ENCODE data around the gene HIBCH.
"Not testable (repeated sequence)": the region's sequence is repeated elsewhere in the genome, so short reads cannot be mapped to it uniquely, and the experiment has no call there.

Gene HIBCH

GRCh38 chr2:190342611-190343010 lies 23.0 kb upstream of the HIBCH start:
- DNase-seq (ENCODE audit: low read depth) = no peak

- no peak for DNase-seq (ENCODE audit: low read depth)
Measured at GRCh38 chr2:190340369-190340768, 20.7 kb upstream of the HIBCH start.

- DNase-seq (ENCODE audit: low read depth) = no peak
Measured at GRCh38 chr2:190339394-190339793, 19.8 kb upstream of the HIBCH start.

GRCh38 chr2:190338453-190338852 lies 18.8 kb upstream of the HIBCH start:
- DNase-seq (ENCODE audit: low read depth) = no peak

GRCh38 chr2:190336420-190336819 lies 16.8 kb upstream of the HIBCH start:
- DNase-seq (ENCODE audit: low read depth) = no peak

- DNase-seq (ENCODE audit: low read depth) = not testable (repeated sequence)
Measured at GRCh38 chr2:190335584-190335983, 16.0 kb upstream of the HIBCH start.

GRCh38 chr2:190335225-190335559 lies 15.6 kb upstream of the HIBCH start:
- no peak for DNase-seq (ENCODE audit: low read depth)

- no peak for DNase-seq (ENCODE audit: low read depth)
Measured at GRCh38 chr2:190334479-190335224, 15.0 kb upstream of the HIBCH start.

GRCh38 chr2:190333928-190334327 lies 14.3 kb upstream of the HIBCH start:
- no peak for DNase-seq (ENCODE audit: low read depth)

GRCh38 chr2:190333395-190333794 lies 13.8 kb upstream of the HIBCH start:
- DNase-seq (ENCODE audit: low read depth) = no peak

- no peak for DNase-seq (ENCODE audit: low read depth)
Measured at GRCh38 chr2:190328573-190329147, 9.0 kb upstream of the HIBCH start.

- DNase-seq (ENCODE audit: low read depth) = no peak
Measured at GRCh38 chr2:190327867-190328572, 8.4 kb upstream of the HIBCH start.

GRCh38 chr2:190325588-190325987 lies 6.0 kb upstream of the HIBCH start:
- no peak for DNase-seq (ENCODE audit: low read depth)

GRCh38 chr2:190323406-190323805 lies 3.8 kb upstream of the HIBCH start:
- DNase-seq (ENCODE audit: low read depth) = no peak

- DNase-seq (ENCODE audit: low read depth) = no peak
Measured at GRCh38 chr2:190320696-190321095, 1.1 kb upstream of the HIBCH start.

GRCh38 chr2:190318931-190319554 lies 583 bp downstream of the HIBCH start:
- no peak for DNase-seq (ENCODE audit: low read depth)

GRCh38 chr2:190318514-190318913 lies 1.1 kb downstream of the HIBCH start:
- no peak for DNase-seq (ENCODE audit: low read depth)

GRCh38 chr2:190315273-190315672 lies 4.4 kb downstream of the HIBCH start:
- no peak for DNase-seq (ENCODE audit: low read depth)

GRCh38 chr2:190313880-190314279 lies 5.7 kb downstream of the HIBCH start:
- DNase-seq (ENCODE audit: low read depth) = no peak

- DNase-seq (ENCODE audit: low read depth) = not testable (repeated sequence)
Measured at GRCh38 chr2:190312635-190313025, 7.0 kb downstream of the HIBCH start.

- no peak for DNase-seq (ENCODE audit: low read depth)
Measured at GRCh38 chr2:190311893-190312634, 7.6 kb downstream of the HIBCH start.

- no peak for DNase-seq (ENCODE audit: low read depth)
Measured at GRCh38 chr2:190308031-190308430, 11.6 kb downstream of the HIBCH start.

All from non-pigmented ciliary epithelial cell (primary cell).